ENCODE data around the gene KCTD18.

The KCTD18 gene

DNA sequence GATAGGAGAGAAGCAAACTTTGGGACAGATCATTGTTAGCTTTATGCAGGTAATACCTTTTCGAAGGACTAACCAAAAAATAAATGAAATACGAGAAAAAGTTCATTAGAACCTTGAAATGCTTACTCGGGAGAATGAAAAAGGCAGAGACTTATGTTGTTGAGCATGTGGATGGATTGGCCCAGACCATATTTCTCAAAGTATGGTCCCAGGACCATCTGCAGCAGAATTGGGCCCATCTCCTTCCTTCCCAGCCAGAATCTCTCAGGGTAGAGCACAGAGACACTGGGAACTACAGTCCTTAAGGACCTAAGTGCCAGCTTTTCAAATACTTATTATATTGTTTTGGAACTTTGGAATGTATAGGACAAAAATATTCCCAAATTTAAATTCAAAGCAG is 50.8 kb downstream of the KCTD18 start:
- Histone ChIP-seq H3K4me3 (ENCODE audit: low read length) (no peak overlapping the region), H4K20me1 (ENCODE audit: insufficient read depth, low read length) (peaks cover 8% of the 10 kb centered on the region; the same call in 1 of the 2 replicates), H3K9ac (ENCODE audit: low read length) (no peak overlapping the region), H3K27ac (ENCODE audit: low read length) (no peak overlapping the region), H3K36me3 (replicated peaks; ENCODE audit: low read depth, low read length) (no peaks in the 10 kb centered on the region), H3K27me3 (ENCODE audit: low read depth, low read length) (peaks cover 27% of the 10 kb centered on the region), H3K9me3 (ENCODE audit: insufficient read depth, low read length) (no peaks in the 10 kb centered on the region), H3K4me2 (ENCODE audit: low read length) (no peak overlapping the region), H3K4me1 (ENCODE audit: low read length) (peaks cover 30% of the 10 kb centered on the region), H2AFZ (ENCODE audit: low read depth, low read length) (no peak overlapping the region), H3K79me2 (ENCODE audit: low read length) (no peaks in the 10 kb centered on the region)
- TF ChIP-seq CTCF (IDR thresholded peaks at IDR 0.05; ENCODE audit: low read depth, low read length) (no peak), EZH2phosphoT487 (IDR thresholded peaks at IDR 0.05; ENCODE audit: low read depth) (no peak)

GRCh38 chr2:200456567-200456966 is 53.3 kb downstream of the KCTD18 start:
- TF ChIP-seq EZH2phosphoT487 (IDR thresholded peaks at IDR 0.05; ENCODE audit: low read depth): no peak
- no peak for TF ChIP-seq CTCF (IDR thresholded peaks at IDR 0.05; ENCODE audit: low read depth, low read length)
- H2AFZ ChIP-seq (ENCODE audit: low read depth, low read length): no peak overlapping the region
- H3K9ac ChIP-seq (ENCODE audit: low read length): no peak overlapping the region
- no peaks in the 10 kb centered on the region for H3K79me2 ChIP-seq (ENCODE audit: low read length)
- H3K4me1 ChIP-seq (ENCODE audit: low read length): peaks cover 37% of the 10 kb centered on the region
- H4K20me1 ChIP-seq (ENCODE audit: insufficient read depth, low read length): peaks cover 8% of the 10 kb centered on the region; the same call in 1 of the 2 replicates
- H3K27ac ChIP-seq (ENCODE audit: low read length): no peak overlapping the region
- peak overlapping the region; percentile 66 for H3K4me2 ChIP-seq (ENCODE audit: low read length)
- no peaks in the 10 kb centered on the region for H3K36me3 ChIP-seq (replicated peaks; ENCODE audit: low read depth, low read length)
- H3K27me3 ChIP-seq (ENCODE audit: low read depth, low read length): peaks cover 27% of the 10 kb centered on the region
- H3K9me3 ChIP-seq (ENCODE audit: insufficient read depth, low read length): no peaks in the 10 kb centered on the region
- peak overlapping the region; percentile 17; the same call in 1 of the 2 replicates for H3K4me3 ChIP-seq (ENCODE audit: low read length)

GRCh38 chr2:200455958-200456421 is 53.9 kb downstream of the KCTD18 start:
- peak overlapping the region; percentile 35 for H3K4me3 ChIP-seq (ENCODE audit: low read length)
- peaks cover 43% of the 10 kb centered on the region for H3K4me1 ChIP-seq (ENCODE audit: low read length)
- H3K9me3 ChIP-seq (ENCODE audit: insufficient read depth, low read length): no peaks in the 10 kb centered on the region
- H2AFZ ChIP-seq (ENCODE audit: low read depth, low read length): no peak overlapping the region
- H4K20me1 ChIP-seq (ENCODE audit: insufficient read depth, low read length): peaks cover 8% of the 10 kb centered on the region; the same call in 1 of the 2 replicates
- no peaks in the 10 kb centered on the region for H3K36me3 ChIP-seq (replicated peaks; ENCODE audit: low read depth, low read length)
- peaks cover 27% of the 10 kb centered on the region for H3K27me3 ChIP-seq (ENCODE audit: low read depth, low read length)
- H3K4me2 ChIP-seq (ENCODE audit: low read length): peak overlapping the region; percentile 66
- H3K79me2 ChIP-seq (ENCODE audit: low read length): no peaks in the 10 kb centered on the region
- TF ChIP-seq CTCF (IDR thresholded peaks at IDR 0.05; ENCODE audit: low read depth, low read length) (no peak), EZH2phosphoT487 (IDR thresholded peaks at IDR 0.05; ENCODE audit: low read depth) (no peak)
- H3K27ac ChIP-seq (ENCODE audit: low read length): 0 out of 2 replicates have a peak overlapping the region, but pooled peaks have one; percentile 4
- H3K9ac ChIP-seq (ENCODE audit: low read length): no peak overlapping the region

DNA sequence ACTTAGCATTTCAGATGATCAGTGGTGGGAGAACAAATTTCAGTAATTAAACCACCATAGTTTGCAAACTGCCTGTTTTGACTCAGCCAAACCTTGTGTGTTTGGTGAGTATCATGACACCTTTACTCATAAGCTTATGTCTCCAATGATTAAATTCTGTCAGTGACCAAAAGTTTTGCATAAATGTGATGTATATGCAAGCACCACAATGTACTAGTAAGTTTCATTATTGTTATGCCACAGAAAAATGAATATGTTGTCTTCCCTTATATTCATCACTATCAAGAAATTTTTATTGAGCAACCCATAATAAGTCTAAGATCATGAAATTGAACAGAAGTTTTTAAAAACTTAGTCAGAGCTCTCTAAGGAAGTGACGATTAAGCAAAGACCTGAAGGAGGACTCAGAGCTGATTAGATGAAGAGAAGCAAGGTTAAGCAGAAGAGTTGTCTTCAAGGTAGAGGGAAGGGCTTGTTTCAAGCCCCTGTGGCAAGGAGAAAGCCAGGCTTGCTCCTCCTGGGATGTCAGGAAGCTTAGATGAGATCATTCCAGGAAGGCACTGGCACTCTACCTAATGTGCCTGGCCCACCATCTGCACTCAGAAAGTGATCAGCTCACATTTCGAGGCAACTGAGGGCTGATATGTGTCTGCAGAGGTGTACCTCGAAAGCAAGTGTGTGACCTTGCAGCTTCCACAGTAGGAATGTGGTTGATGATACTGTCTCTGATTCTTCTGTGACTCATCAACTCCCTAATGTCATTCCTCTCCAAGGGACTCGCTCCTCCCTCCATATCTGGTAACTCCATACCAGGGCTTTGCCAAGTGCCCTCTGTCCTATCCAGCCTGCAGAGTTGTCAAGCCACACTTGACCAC is 54.7 kb downstream of the KCTD18 start:
- Histone ChIP-seq H3K9me3 (ENCODE audit: insufficient read depth, low read length) (no peaks in the 10 kb centered on the region), H3K4me2 (ENCODE audit: low read length) (peak overlapping the region; percentile 66), H3K27me3 (ENCODE audit: low read depth, low read length) (peaks cover 27% of the 10 kb centered on the region), H3K9ac (ENCODE audit: low read length) (no peak overlapping the region), H3K27ac (ENCODE audit: low read length) (no peak overlapping the region), H4K20me1 (ENCODE audit: insufficient read depth, low read length) (peaks cover 8% of the 10 kb centered on the region; the same call in 1 of the 2 replicates), H3K79me2 (ENCODE audit: low read length) (no peaks in the 10 kb centered on the region), H3K4me3 (ENCODE audit: low read length) (peak overlapping the region; percentile 35), H3K36me3 (replicated peaks; ENCODE audit: low read depth, low read length) (no peaks in the 10 kb centered on the region), H2AFZ (ENCODE audit: low read depth, low read length) (no peak overlapping the region), H3K4me1 (ENCODE audit: low read length) (peaks cover 51% of the 10 kb centered on the region)
- TF ChIP-seq EZH2phosphoT487 (IDR thresholded peaks at IDR 0.05; ENCODE audit: low read depth) (no peak), CTCF (IDR thresholded peaks at IDR 0.05; ENCODE audit: low read depth, low read length) (no peak)

Measured in OCI-LY3 (cell line).